Common myeloid progenitor, CD34-positive (primary cell): ENCODE data around the gene GPC4. TPM values are rescaled to one million over a fixed set of nuclear protein-coding genes. Genes with fewer than 3 reads are reported as not detected.
A peak's percentile ranks its signal among the peaks of the same experiment; 100 is the strongest.

Experiments
- CTCF ChIA-PET: fragments of 350-600 bp; sonication (Branson Sonifier 250); formaldehyde crosslinking; loops from one replicate; lab custom pipeline; 2021; ENCODE audit warnings: antibody characterized with exemption; lab: Charles Lee
- POLR2A ChIA-PET: fragments of 350-600 bp; sonication (Branson Sonifier 250); formaldehyde crosslinking; loops from one replicate; lab custom pipeline; 2021; ENCODE audit warnings: antibody characterized with exemption; lab: Charles Lee
- DNase-seq, 3 donors: peaks; one replicate each; pipeline versions ENCODE4 v3.0.0 to v3.0.0-alpha.2; 2013
- H3K27ac ChIP-seq, 2 experiments: 1 replicate in 1 of 2; 2 replicates in 1 of 2; pipeline ENCODE4 v1.7.0; 2013; ENCODE audit warnings: inconsistent platforms in 2 of 2, low read length in 2 of 2, mild to moderate bottlenecking in 2 of 2, low read depth in 1 of 2, moderate library complexity in 1 of 2; ENCODE audit not compliant: severe bottlenecking in 2 of 2, insufficient read depth in 1 of 2, poor library complexity in 1 of 2
- H3K27me3 ChIP-seq, 5 experiments: replicated peaks in 2 of 5; 1 replicate in 3 of 5; 2 replicates in 2 of 5; pipeline versions ENCODE4 v1.6.1 to v1.7.0; 2013; ENCODE audit warnings: low read length in 4 of 5, mild to moderate bottlenecking in 2 of 5, moderate library complexity in 2 of 5, inconsistent platforms in 1 of 5; ENCODE audit not compliant: insufficient read depth in 5 of 5, control insufficient read depth in 4 of 5
- H3K36me3 ChIP-seq, 4 experiments: 1 replicate in 2 of 4; 2 replicates in 2 of 4; pipeline versions ENCODE4 v1.6.1 to v1.7.0; 2013; ENCODE audit warnings: low read length in 3 of 4, control low read depth in 1 of 4, mild to moderate bottlenecking in 1 of 4; ENCODE audit not compliant: control insufficient read depth in 4 of 4, insufficient read depth in 4 of 4
- H3K4me1 ChIP-seq, 4 experiments: 1 replicate in 3 of 4; 2 replicates in 1 of 4; pipeline versions ENCODE4 v1.6.1 to v1.7.1; 2013; ENCODE audit warnings: low read length in 3 of 4, mild to moderate bottlenecking in 3 of 4, control low read depth in 1 of 4, inconsistent platforms in 1 of 4, moderate library complexity in 1 of 4; ENCODE audit not compliant: control insufficient read depth in 4 of 4, insufficient read depth in 4 of 4; ENCODE audit errors: control extremely low read depth in 1 of 4
- H3K4me3 ChIP-seq, 7 experiments: 1 replicate in 4 of 7; 2 replicates in 3 of 7; pipeline versions ENCODE4 v1.5.1 to v1.7.0; 2013; ENCODE audit warnings: mild to moderate bottlenecking in 7 of 7, low read length in 6 of 7, moderate library complexity in 6 of 7, inconsistent platforms in 2 of 7, low read depth in 2 of 7, control low read depth in 1 of 7; ENCODE audit not compliant: insufficient read depth in 4 of 7, control insufficient read depth in 1 of 7; ENCODE audit errors: extremely low read depth in 1 of 7
- H3K9me3 ChIP-seq, 5 experiments: 1 replicate in 4 of 5; 2 replicates in 1 of 5; pipeline versions ENCODE4 v1.6.1 to v1.7.1; 2013; ENCODE audit warnings: low read length in 4 of 5, mild to moderate bottlenecking in 2 of 5, inconsistent platforms in 1 of 5, low read depth in 1 of 5, moderate library complexity in 1 of 5; ENCODE audit not compliant: control insufficient read depth in 4 of 5, insufficient read depth in 2 of 5; ENCODE audit errors: control extremely low read depth in 1 of 5
- WGBS: methylation state at CpG from one replicate; pipeline ENCODE4 v1.1.5; 2013; ENCODE audit not compliant: insufficient coverage; 5-methylcytosine and 5-hydroxymethylcytosine counted together
- polyA plus RNA-seq: library from polyadenylated mRNA; unstranded; fragments of 120-200 nt; gene quantifications from one replicate; pipeline ENCODE4 v1.2.1, GENCODE V29; 2013

GPC4 gene
- 0.05 TPM for polyA plus RNA-seq

DNA sequence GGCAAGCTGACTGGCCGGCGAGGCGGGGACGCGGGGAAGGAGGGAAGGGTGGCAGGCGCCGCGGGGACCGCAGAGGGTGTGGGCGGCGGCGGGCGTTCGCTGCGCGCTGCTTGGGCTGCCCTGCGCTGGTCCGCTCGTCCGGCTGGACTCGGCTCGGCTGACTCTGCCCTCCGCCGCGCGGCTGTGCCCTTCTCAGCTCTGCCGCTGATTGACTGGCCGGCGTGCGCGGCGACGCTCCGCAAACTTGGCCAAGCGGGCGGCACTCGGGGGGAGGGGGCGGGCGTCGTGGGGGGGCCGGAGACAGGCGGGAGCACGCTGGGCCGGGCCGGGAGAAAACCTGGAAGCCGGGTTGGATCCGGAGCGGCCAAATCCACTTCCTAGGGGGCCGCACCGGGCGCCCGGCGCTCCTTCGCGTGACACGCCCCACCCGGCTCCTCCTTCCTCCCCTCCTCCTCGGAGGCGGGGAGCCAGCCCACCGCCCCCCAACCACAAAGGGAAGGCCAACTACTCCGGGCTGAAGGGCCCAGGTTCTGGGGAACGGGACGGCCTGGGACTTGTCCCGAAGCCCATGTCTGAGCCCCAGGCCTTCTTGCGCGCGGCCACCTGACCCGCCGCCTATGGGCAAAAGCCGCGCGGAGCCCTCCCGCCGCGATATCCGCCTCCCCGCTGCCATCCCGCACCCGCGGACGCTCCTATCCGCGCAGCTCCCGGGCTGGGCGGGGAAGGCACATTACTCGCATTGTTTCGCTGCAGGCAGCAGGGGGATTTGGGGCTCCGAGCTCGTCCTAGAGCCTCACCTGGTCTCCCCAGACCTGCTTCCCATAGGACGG, at the start of gene GPC4:
Gene GPC4 (minus strand): TSS at position 214 of the 830 bp plus-strand sequence. CDS start 524 bp downstream, outside the sequence.
- peak in 2 of 3 donors; percentile 23 to 44 for DNase-seq
- Histone ChIP-seq H3K27me3 (peaks cover 6 to 82% (median 24%) of the 10 kb centered on the region in 5 experiments), H3K9me3 (peaks cover 0 to 7% (median 0%) of the 10 kb centered on the region in 5 experiments), H3K36me3 (no peaks in the 10 kb centered on the region), H3K27ac (no peak within 1 kb of the TSS), H3K4me1 (peaks cover 0 to 21% (median 14%) of the 10 kb centered on the region in 4 experiments), H3K4me3 (peak within 1 kb of the TSS; percentile 4 to 68 (median 54))
- POLR2A ChIA-PET = interaction anchor here (0.5 kb wide), 1 partner anchor 110 kb away, joined by 3 read pairs; no protein-coding TSS in a partner anchor
- CTCF ChIA-PET = interaction anchor here (1.1 kb wide), 1 partner anchor 72 kb away, joined by 3 read pairs; no protein-coding TSS in a partner anchor
- WGBS = 27% methylated on average over 69 of the region's 90 CpGs

DNA sequence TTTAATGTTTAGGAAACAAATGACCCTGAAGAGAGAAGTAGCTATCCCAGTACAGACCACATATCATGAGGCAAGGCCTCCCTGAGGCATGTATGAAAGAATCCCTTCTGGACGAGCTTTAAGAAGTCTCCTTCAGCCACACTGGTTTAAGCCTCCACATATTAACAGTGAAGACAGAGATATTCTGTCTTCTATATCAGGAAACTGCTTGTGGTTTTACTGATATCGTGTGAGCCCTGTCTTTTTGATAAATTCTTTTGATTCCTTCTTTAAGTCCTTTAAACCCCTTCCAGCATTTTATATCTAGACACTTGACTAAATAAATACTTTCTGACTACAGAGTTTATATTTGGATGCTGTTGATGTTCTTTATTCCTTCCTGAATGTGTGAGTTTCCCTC, 45.9 kb upstream of the GPC4 start:
- H3K36me3 ChIP-seq = no peaks in the 10 kb centered on the region
- no peak for DNase-seq
- CTCF ChIA-PET = no interaction called here
- H3K27ac ChIP-seq = no peak overlapping the region
- H3K4me3 ChIP-seq = no peak overlapping the region
- no peaks in the 10 kb centered on the region for H3K4me1 ChIP-seq
- peaks cover 0 to 7% (median 0%) of the 10 kb centered on the region in 5 experiments for H3K9me3 ChIP-seq
- POLR2A ChIA-PET = no interaction called here
- WGBS = no CpG with 5 or more reads among the region's 2 CpGs
- no peaks in the 10 kb centered on the region for H3K27me3 ChIP-seq

DNA sequence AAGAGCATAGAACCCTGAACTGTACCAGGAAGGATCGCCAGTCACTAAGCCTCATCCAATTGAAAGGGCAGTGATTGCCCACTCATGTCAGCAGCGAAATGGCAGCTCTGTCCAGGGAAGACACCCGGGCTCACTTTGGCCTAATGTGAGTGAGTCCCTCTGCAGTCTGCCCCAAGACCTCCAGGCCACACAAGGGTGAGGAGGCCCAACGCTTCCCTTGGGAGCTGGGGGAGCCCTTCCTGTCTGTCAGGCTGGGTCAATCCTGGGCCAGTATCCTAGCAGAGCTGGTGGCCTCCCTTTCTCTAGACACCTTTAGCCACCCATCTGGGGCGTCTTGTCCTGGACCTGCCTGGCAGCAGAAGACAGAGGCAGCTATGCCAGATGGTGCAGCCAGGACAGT, 39.6 kb upstream of the GPC4 start:
- no peak for DNase-seq
- WGBS = 80% methylated on average over 4 of the region's 5 CpGs
- Histone ChIP-seq H3K27me3 (peaks cover 0 to 6% (median 0%) of the 10 kb centered on the region in 5 experiments), H3K9me3 (peaks cover 0 to 3% (median 0%) of the 10 kb centered on the region in 5 experiments), H3K27ac (no peak overlapping the region), H3K4me1 (no peaks in the 10 kb centered on the region), H3K36me3 (no peaks in the 10 kb centered on the region), H3K4me3 (no peak overlapping the region)
- ChIA-PET CTCF (interaction anchor here (0.6 kb wide), 1 partner anchor 21 kb away, joined by 3 read pairs; no protein-coding TSS in a partner anchor), POLR2A (no interaction called here)

DNA sequence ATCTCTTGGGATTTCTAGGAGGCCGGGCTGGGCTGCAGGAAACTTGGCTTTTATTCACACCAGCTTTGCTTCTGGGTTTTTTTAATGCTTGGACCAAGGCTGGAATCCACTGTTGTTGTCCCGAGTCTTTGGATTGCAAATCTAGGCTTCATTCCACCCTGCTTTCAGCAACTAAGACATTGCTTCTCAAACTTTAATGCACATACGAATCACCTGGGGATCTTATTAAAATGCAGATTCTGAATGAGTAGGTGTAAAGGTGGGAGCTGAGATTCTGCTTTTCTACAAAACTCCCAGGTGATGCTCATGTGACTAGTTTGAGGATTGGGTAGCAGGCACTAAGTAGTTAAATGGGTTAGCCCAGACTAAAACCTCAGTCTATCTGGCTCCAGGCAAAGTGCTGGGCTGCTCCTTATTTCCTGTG, 39.2 kb upstream of the GPC4 start:
- Histone ChIP-seq H3K9me3 (peaks cover 0 to 3% (median 0%) of the 10 kb centered on the region in 5 experiments), H3K27ac (no peak overlapping the region), H3K4me1 (no peaks in the 10 kb centered on the region), H3K27me3 (peaks cover 0 to 6% (median 0%) of the 10 kb centered on the region in 5 experiments), H3K4me3 (no peak overlapping the region), H3K36me3 (no peaks in the 10 kb centered on the region)
- DNase-seq = no peak
- WGBS = 92% methylated on average over 1 of the region's 3 CpGs
- CTCF ChIA-PET = interaction anchor here (0.6 kb wide), 1 partner anchor 21 kb away, joined by 3 read pairs; no protein-coding TSS in a partner anchor
- POLR2A ChIA-PET = no interaction called here

DNA sequence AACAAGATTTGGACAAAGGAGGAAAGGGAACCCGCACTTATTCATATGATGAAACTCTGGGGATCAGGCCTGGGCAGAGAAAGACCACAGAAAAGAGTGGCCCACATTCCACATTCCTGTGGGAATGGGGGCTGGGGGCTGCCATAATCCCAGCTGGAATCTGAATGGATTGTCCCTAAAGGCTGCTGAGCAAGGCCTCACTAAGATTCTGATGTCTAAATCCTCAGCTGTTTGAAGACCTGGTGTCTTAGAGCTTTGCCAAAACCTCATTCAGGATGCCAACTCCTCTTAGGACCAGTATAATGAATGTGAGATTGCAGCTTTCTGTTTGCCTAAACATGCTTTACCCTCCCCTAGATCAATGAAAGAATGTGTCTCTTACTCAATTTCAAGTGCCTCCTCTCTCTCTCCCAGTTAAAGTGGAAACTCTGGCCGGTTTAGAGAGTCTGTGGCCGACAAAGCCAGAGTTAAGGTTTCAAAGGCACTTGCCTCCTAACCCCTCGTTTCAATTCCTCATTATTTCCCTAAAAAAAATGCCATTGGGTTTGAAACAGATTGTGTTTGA, 33.3 kb upstream of the GPC4 start:
- no peak for DNase-seq
- H3K27me3 ChIP-seq = peaks cover 0 to 5% (median 0%) of the 10 kb centered on the region in 5 experiments
- CTCF ChIA-PET = no interaction called here

DNA sequence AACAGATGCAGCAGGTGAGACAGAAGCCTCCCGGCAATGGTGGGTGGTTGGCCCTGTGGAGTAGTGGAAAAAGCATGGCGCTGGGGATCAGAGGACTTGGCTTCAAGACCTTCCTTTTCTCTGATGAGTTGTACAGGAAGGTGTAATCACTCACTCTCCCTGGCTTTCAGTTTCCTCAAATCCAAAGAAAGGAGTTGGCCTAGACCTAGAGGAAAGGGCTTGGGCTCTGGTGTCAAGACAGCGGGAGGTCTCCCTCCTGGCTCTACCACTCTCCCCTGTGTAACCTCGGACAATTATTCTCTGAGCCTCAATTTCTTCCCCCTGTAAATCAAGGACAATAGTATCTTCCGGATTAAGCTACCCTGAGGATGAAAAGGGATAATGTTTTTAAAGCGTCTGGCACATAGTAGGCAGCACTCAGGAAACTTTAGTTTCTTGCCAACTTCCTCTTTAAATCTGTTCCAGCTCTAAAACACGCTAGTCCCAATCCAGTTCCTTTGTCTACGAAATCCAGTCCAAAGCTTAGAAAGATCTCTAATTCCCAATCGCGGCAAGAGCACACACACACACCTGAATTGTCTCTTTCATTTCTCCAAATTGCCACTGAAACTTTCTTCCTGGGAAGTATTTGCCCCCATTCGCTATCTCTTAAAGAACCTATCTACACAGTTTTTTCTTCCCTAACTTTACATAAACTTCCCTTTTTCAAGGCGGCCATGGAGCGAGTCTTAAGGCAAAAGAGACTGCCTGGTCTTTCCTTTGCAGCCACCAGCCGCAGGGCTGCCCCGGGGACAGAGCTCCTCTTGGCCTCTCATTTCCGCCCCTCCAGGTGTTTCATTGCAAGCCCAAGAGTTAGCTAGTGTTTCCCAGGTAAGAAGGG, 29.9 kb upstream of the GPC4 start:
- peak in 2 of 3 donors; percentile 18 to 36 for DNase-seq
- no peaks in the 10 kb centered on the region for H3K9me3 ChIP-seq
- ChIA-PET POLR2A (no interaction called here), CTCF (no interaction called here)
- H3K27ac ChIP-seq = no peak overlapping the region
- H3K4me3 ChIP-seq = peak overlapping the region in 3 of 7 experiments; percentile 9 to 53 (median 13)
- no peaks in the 10 kb centered on the region for H3K4me1 ChIP-seq
- H3K36me3 ChIP-seq = no peaks in the 10 kb centered on the region
- WGBS = 27% methylated on average over 13 of the region's 16 CpGs
- H3K27me3 ChIP-seq = peaks cover 0 to 5% (median 0%) of the 10 kb centered on the region in 5 experiments

More for the DNA sequence above, 33.3 kb upstream of the GPC4 start:
- Histone ChIP-seq H3K4me3 (no peak overlapping the region), H3K27ac (no peak overlapping the region), H3K9me3 (no peaks in the 10 kb centered on the region), H3K36me3 (no peaks in the 10 kb centered on the region), H3K4me1 (no peaks in the 10 kb centered on the region)
- 63% methylated on average over 1 of the region's 4 CpGs for WGBS
- POLR2A ChIA-PET = no interaction called here
